ENCODE data around the gene TCTN1.

GRCh38 chr12:110698171-110698902, 84.4 kb downstream of the TCTN1 start:
- TF ChIP-seq ZNF79 (CRISPR knock-in tag; IDR thresholded peaks at IDR 0.05; ENCODE audit: low read depth): no peak
- peak; percentile 14 for TF ChIP-seq MEIS2 (IDR thresholded peaks at IDR 0.05; ENCODE audit: partially characterized antibody)
- no peak for TF ChIP-seq CREB5 (CRISPR knock-in tag; IDR thresholded peaks at IDR 0.05)
- no peak for TF ChIP-seq ZFP91 (CRISPR knock-in tag; IDR thresholded peaks at IDR 0.05)
- TF ChIP-seq POLR2A (conservative IDR thresholded peaks at IDR 0.05): no peak; the same call in 1 of the 2 replicates
- peak; percentile 47; the same call in 1 of the 2 replicates for TF ChIP-seq LEF1 (IDR thresholded peaks at IDR 0.05)
- TF ChIP-seq EP300 (IDR thresholded peaks at IDR 0.05; ENCODE audit: low read length): peak; percentile 39; the same call in 1 of the 2 replicates
- TF ChIP-seq EZH2 (IDR thresholded peaks at IDR 0.05; ENCODE audit: borderline replicate concordance, low read depth, low read length): no peak
- TF ChIP-seq HBP1 (CRISPR knock-in tag; IDR thresholded peaks at IDR 0.05): no peak
- TF ChIP-seq HNRNPH1 (optimal IDR thresholded peaks at IDR 0.05; ENCODE audit: low read depth, low read length): no peak
- peak; percentile 93 to 98 (median 96) for TF ChIP-seq CTCF (IDR thresholded peaks at IDR 0.05 in 2 of 3, conservative IDR thresholded peaks at IDR 0.05 in 1 of 3; ENCODE audit: insufficient read depth in 2 of 3, low read depth in 1 of 3, low read length in 3 of 3)
- TF ChIP-seq RBM14 (IDR thresholded peaks at IDR 0.05; ENCODE audit: borderline replicate concordance, insufficient read depth, low read depth, low read length): no peak
- TF ChIP-seq SMARCA5 (IDR thresholded peaks at IDR 0.05): no peak
- no peak for TF ChIP-seq ZBTB34 (CRISPR knock-in tag; IDR thresholded peaks at IDR 0.05)
